GM23338 (cell line): ENCODE results near the gene PJA1. TPM values are rescaled to one million over a fixed set of nuclear protein-coding genes. Genes with fewer than 3 reads are reported as not detected.

Experiments used
- ATAC-seq: fragments of 200-7000 bp; cut with Tn5 transposase; 3 replicates; pipeline ENCODE4 v1.9.1; 2020
- DNase-seq: peaks from one replicate; pipeline ENCODE4 v3.0.0-alpha.2; 2015; ENCODE audit warnings: low spot score
- H2AFZ ChIP-seq: fragments of 200-600 bp; sonication (generic); 2 replicates; pipeline ENCODE4 v1.8.0; 2016; ENCODE audit warnings: antibody characterized with exemption, mild to moderate bottlenecking, moderate library complexity
- H3F3A ChIP-seq: fragments of 200-600 bp; sonication (generic); replicated peaks from 2 replicates; pipeline ENCODE4 v1.8.0; 2017; ENCODE audit warnings: antibody characterized with exemption, mixed run types, low read depth
- H3K27ac ChIP-seq: fragments of 200-600 bp; sonication (generic); 2 replicates; pipeline ENCODE4 v1.6.1; 2016; ENCODE audit warnings: low read depth
- H3K27me3 ChIP-seq: fragments of 200-600 bp; sonication (generic); 2 replicates; pipeline ENCODE4 v1.8.0; 2016; ENCODE audit warnings: mild to moderate bottlenecking, mixed run types, moderate library complexity; ENCODE audit not compliant: insufficient read depth
- H3K36me3 ChIP-seq: fragments of 200-600 bp; sonication (generic); 2 replicates; pipeline ENCODE4 v1.8.0; 2016; ENCODE audit warnings: mild to moderate bottlenecking; ENCODE audit not compliant: insufficient read depth
- H3K4me1 ChIP-seq: fragments of 200-600 bp; sonication (generic); 2 replicates; pipeline ENCODE4 v1.8.0; 2016; ENCODE audit warnings: mild to moderate bottlenecking, moderate library complexity; ENCODE audit not compliant: insufficient read depth
- H3K4me2 ChIP-seq: fragments of 200-600 bp; sonication (generic); 2 replicates; pipeline ENCODE4 v1.7.1; 2017; ENCODE audit warnings: mixed run types
- H3K4me3 ChIP-seq: fragments of 200-600 bp; sonication (generic); 2 replicates; pipeline ENCODE4 v1.6.1; 2016; ENCODE audit warnings: mixed run types
- H3K79me2 ChIP-seq: fragments of 200-600 bp; sonication (generic); replicated peaks from 2 replicates; pipeline ENCODE4 v1.8.0; 2017; ENCODE audit warnings: mild to moderate bottlenecking; ENCODE audit not compliant: insufficient read depth
- H3K9me2 ChIP-seq: fragments of 200-600 bp; sonication (generic); 2 replicates; pipeline ENCODE4 v1.8.0; 2017; ENCODE audit not compliant: insufficient read depth
- H4K20me1 ChIP-seq: fragments of 200-600 bp; sonication (generic); replicated peaks from 2 replicates; pipeline ENCODE4 v1.8.0; 2017; ENCODE audit warnings: mild to moderate bottlenecking; ENCODE audit not compliant: insufficient read depth
- H3K27ac Mint-ChIP-seq: 2 replicates; pipeline ENCODE4 v1.8.0; 2020; ENCODE audit warnings: inconsistent platforms, mild to moderate bottlenecking, moderate library complexity, mixed read lengths
- H3K27me3 Mint-ChIP-seq: 3 replicates; pipeline ENCODE4 v1.8.0; 2022; ENCODE audit warnings: low read depth, mild to moderate bottlenecking, moderate library complexity, mixed read lengths, inconsistent platforms; ENCODE audit not compliant: insufficient read depth, poor library complexity
- H3K36me3 Mint-ChIP-seq: 3 replicates; pipeline ENCODE4 v1.8.0; 2021; ENCODE audit warnings: low read depth, mild to moderate bottlenecking, inconsistent platforms, moderate library complexity, mixed read lengths
- H3K4me1 Mint-ChIP-seq: 3 replicates; pipeline ENCODE4 v1.8.0; 2020; ENCODE audit warnings: mild to moderate bottlenecking, inconsistent platforms, mixed read lengths
- H3K4me3 Mint-ChIP-seq: 3 replicates; pipeline ENCODE4 v1.8.0; 2021; ENCODE audit warnings: moderate library complexity, mild to moderate bottlenecking, inconsistent platforms, mixed read lengths
- H3K9me3 Mint-ChIP-seq: 3 replicates; pipeline ENCODE4 v1.8.0; 2020; ENCODE audit warnings: moderate library complexity, mild to moderate bottlenecking, inconsistent platforms, mixed read lengths
- CREB1 ChIP-seq: fragments of 250-450 bp; sonication (Bioruptor Pico); IDR thresholded peaks from 2 replicates; pipeline ENCODE4 v1.5.0; 2020; ENCODE audit warnings: low read depth, mild to moderate bottlenecking, moderate library complexity
- EZH2 ChIP-seq: fragments of 200-600 bp; sonication (generic); IDR thresholded peaks from one replicate; pipeline ENCODE4 v1.8.0; 2017; ENCODE audit warnings: antibody characterized with exemption, mild to moderate bottlenecking, low read depth; ENCODE audit not compliant: unreplicated experiment
- EZH2phosphoT487 ChIP-seq: fragments of 200-600 bp; sonication (generic); IDR thresholded peaks from one replicate; pipeline ENCODE4 v1.8.1; 2018; ENCODE audit warnings: antibody characterized with exemption; ENCODE audit not compliant: unreplicated experiment
- JUNB ChIP-seq: IDR thresholded peaks from one replicate; pipeline ENCODE4 v1.6.1; 2016; ENCODE audit warnings: antibody characterized with exemption; ENCODE audit not compliant: unreplicated experiment
- NANOG ChIP-seq: IDR thresholded peaks from 2 replicates; pipeline ENCODE4 v1.6.1; 2016; ENCODE audit warnings: antibody characterized with exemption, borderline replicate concordance
- POLR2AphosphoS5 ChIP-seq: IDR thresholded peaks from 2 replicates; pipeline ENCODE4 v1.6.1; 2016; ENCODE audit warnings: antibody characterized with exemption, low read depth
- STAT1 ChIP-seq: IDR thresholded peaks from one replicate; pipeline ENCODE4 v1.6.1; 2016; ENCODE audit warnings: antibody characterized with exemption; ENCODE audit not compliant: unreplicated experiment
- ZNF114 ChIP-seq: fragments of 250-450 bp; sonication (Bioruptor Pico); IDR thresholded peaks from 2 replicates; pipeline ENCODE4 v1.5.0; 2020; ENCODE audit warnings: mild to moderate bottlenecking, moderate library complexity
- ZNF331 ChIP-seq: fragments of 250-450 bp; sonication (Bioruptor Pico); IDR thresholded peaks from 2 replicates; pipeline ENCODE4 v1.5.0; 2020; ENCODE audit warnings: low read depth, mild to moderate bottlenecking, moderate library complexity
- polyA plus RNA-seq: library from polyadenylated mRNA; unstranded; fragments of >200 nt; fragmentation: Nextera tagmentation; extraction: Ambion mirVana; gene quantifications from 2 replicates; pipeline ENCODE4 v1.2.1, GENCODE V29; 2016
- total RNA-seq: library from RNA; depleted of rRNA; stranded (reverse); fragments of >200 nt; shearing (Covaris generic); gene quantifications from 2 replicates; pipeline ENCODE4 v1.2.3, GENCODE V29; 2014
- TF ChIP-seq, protein P1 (sequence below): IDR thresholded peaks from one replicate; pipeline ENCODE4 v1.6.1; 2018; ENCODE audit warnings: antibody characterized with exemption; ENCODE audit not compliant: unreplicated experiment
- TF ChIP-seq, protein P2 (sequence below), 2 experiments: fragments of 200-600 bp in 1 of 2; sonication (generic) in 1 of 2; conservative IDR thresholded peaks; 2 replicates each; pipeline versions ENCODE4 v1.5.1 to v1.6.1; 2016 to 2017; ENCODE audit warnings: antibody characterized with exemption in 2 of 2, low read depth in 2 of 2, mild to moderate bottlenecking in 2 of 2, moderate library complexity in 1 of 2

The PJA1 gene
- total and polyA plus RNA-seq, 2 experiments from 2014 or later, result 25.2 to 31.3 TPM

DNA sequence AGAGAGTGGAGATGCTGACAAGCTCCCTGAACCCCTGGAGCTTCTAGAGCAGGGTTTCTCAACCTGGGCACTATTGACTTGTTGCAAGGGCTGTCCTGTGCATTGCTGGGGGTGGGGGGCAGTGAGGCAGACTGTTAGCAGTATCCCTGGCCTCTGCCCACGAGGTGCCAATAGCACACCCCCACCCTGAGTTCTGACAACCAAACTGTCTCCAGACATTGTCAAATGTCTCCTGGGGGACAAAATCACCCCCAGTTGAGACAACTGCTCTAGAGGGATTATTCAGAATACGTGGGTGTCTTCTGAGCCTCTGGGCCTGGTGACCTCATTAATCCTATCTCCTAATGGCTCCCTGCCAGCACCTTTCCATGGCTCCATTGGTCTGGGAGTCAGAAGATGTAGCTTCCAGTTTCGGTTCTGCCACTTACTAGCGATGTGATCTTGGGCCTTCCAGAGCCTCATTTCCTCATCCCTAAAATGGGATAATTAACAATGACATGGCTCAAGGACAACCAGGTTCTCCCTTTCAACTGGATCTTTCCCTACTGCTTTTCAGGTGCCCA is 17.6 kb upstream of the PJA1 start:
- no peak overlapping the region for H3K4me3 ChIP-seq
- no peaks in the 10 kb centered on the region for H3K36me3 Mint-ChIP-seq
- H3K4me1 ChIP-seq, result no peaks in the 10 kb centered on the region
- H3K4me1 Mint-ChIP-seq, result peaks cover 23% of the 10 kb centered on the region
- no peak overlapping the region for H3K4me3 Mint-ChIP-seq
- H3K9me2 ChIP-seq, result no peaks in the 10 kb centered on the region
- H3K9me3 Mint-ChIP-seq, result no peaks in the 10 kb centered on the region
- DNase-seq (no peak), ATAC-seq (no peak)
- TF ChIP-seq, protein P1, sequence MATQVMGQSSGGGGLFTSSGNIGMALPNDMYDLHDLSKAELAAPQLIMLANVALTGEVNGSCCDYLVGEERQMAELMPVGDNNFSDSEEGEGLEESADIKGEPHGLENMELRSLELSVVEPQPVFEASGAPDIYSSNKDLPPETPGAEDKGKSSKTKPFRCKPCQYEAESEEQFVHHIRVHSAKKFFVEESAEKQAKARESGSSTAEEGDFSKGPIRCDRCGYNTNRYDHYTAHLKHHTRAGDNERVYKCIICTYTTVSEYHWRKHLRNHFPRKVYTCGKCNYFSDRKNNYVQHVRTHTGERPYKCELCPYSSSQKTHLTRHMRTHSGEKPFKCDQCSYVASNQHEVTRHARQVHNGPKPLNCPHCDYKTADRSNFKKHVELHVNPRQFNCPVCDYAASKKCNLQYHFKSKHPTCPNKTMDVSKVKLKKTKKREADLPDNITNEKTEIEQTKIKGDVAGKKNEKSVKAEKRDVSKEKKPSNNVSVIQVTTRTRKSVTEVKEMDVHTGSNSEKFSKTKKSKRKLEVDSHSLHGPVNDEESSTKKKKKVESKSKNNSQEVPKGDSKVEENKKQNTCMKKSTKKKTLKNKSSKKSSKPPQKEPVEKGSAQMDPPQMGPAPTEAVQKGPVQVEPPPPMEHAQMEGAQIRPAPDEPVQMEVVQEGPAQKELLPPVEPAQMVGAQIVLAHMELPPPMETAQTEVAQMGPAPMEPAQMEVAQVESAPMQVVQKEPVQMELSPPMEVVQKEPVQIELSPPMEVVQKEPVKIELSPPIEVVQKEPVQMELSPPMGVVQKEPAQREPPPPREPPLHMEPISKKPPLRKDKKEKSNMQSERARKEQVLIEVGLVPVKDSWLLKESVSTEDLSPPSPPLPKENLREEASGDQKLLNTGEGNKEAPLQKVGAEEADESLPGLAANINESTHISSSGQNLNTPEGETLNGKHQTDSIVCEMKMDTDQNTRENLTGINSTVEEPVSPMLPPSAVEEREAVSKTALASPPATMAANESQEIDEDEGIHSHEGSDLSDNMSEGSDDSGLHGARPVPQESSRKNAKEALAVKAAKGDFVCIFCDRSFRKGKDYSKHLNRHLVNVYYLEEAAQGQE, result no peak
- no peak for TF ChIP-seq POLR2AphosphoS5
- TF ChIP-seq ZNF331, result no peak
- no peak for TF ChIP-seq JUNB
- no peak for TF ChIP-seq STAT1
- TF ChIP-seq EZH2phosphoT487, result no peak
- TF ChIP-seq, protein P2, sequence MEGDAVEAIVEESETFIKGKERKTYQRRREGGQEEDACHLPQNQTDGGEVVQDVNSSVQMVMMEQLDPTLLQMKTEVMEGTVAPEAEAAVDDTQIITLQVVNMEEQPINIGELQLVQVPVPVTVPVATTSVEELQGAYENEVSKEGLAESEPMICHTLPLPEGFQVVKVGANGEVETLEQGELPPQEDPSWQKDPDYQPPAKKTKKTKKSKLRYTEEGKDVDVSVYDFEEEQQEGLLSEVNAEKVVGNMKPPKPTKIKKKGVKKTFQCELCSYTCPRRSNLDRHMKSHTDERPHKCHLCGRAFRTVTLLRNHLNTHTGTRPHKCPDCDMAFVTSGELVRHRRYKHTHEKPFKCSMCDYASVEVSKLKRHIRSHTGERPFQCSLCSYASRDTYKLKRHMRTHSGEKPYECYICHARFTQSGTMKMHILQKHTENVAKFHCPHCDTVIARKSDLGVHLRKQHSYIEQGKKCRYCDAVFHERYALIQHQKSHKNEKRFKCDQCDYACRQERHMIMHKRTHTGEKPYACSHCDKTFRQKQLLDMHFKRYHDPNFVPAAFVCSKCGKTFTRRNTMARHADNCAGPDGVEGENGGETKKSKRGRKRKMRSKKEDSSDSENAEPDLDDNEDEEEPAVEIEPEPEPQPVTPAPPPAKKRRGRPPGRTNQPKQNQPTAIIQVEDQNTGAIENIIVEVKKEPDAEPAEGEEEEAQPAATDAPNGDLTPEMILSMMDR (conservative IDR thresholded peaks at IDR 0.05; ENCODE audit: low read depth in 2 of 2), result no peak
- TF ChIP-seq ZNF114 (CRISPR knock-in tag), result no peak
- no peak for TF ChIP-seq CREB1 (CRISPR knock-in tag)
- H3K36me3 ChIP-seq, result no peaks in the 10 kb centered on the region
- no peaks in the 10 kb centered on the region for H3F3A ChIP-seq
- 0 out of 2 replicates have a peak, but pooled peaks cover 6% of the 10 kb centered on the region for H3K27me3 ChIP-seq
- no peak overlapping the region for H2AFZ ChIP-seq
- no peak overlapping the region for H3K4me2 ChIP-seq
- no peaks in the 10 kb centered on the region for H4K20me1 ChIP-seq
- H3K27ac Mint-ChIP-seq, result no peak overlapping the region
- H3K27me3 Mint-ChIP-seq, result peaks cover 13% of the 10 kb centered on the region
- H3K79me2 ChIP-seq, result no peaks in the 10 kb centered on the region
- H3K27ac ChIP-seq, result no peak overlapping the region

DNA sequence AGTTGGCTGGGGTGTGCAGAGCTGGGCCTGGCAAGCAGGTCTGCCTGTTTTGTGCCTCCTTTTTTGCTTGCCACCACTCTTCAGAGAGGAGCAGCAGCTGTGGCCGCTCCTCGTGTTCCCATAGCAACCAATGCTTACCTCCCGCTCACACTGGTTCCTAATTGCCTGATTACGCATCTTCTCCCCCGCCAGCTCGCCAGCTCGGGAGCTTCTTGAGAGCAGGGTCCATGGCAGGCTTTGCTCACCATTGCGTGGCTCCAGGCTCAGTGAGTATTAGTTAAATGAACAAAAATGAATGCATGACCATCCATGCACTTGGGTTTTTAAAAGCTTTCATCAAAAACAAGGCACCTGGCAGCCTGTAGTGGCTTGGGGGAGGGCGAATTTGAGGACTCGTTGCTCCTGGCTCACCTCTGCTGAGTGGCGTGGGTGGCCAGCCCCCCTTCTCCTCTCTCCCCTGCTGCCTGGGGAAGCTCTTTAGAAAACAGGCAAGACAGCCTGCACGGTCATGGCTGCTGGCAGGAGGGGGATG is 14.2 kb upstream of the PJA1 start:
- no peaks in the 10 kb centered on the region for H3K36me3 ChIP-seq
- peak overlapping the region; percentile 69 for H3K4me2 ChIP-seq
- Mint-ChIP-seq H3K4me1 (peaks cover 23% of the 10 kb centered on the region), H3K4me3 (no peak overlapping the region), H3K36me3 (no peaks in the 10 kb centered on the region), H3K9me3 (no peaks in the 10 kb centered on the region; the same call in 2 of the 3 replicates), H3K27ac (no peak overlapping the region), H3K27me3 (peaks cover 17% of the 10 kb centered on the region)
- ATAC-seq (peak; percentile 93), DNase-seq (peak; percentile 64)
- no peaks in the 10 kb centered on the region for H3K4me1 ChIP-seq
- H3F3A ChIP-seq, result no peaks in the 10 kb centered on the region
- no peak overlapping the region for H2AFZ ChIP-seq
- no peak overlapping the region for H3K27ac ChIP-seq
- H3K9me2 ChIP-seq, result no peaks in the 10 kb centered on the region
- H4K20me1 ChIP-seq, result no peaks in the 10 kb centered on the region
- H3K27me3 ChIP-seq, result 0 out of 2 replicates have a peak, but pooled peaks cover 6% of the 10 kb centered on the region
- 0 out of 2 replicates have a peak overlapping the region, but pooled peaks have one; percentile 32 for H3K4me3 ChIP-seq
- no peaks in the 10 kb centered on the region for H3K79me2 ChIP-seq
- TF ChIP-seq NANOG (no peak), ZNF114 (CRISPR knock-in tag) (no peak), EZH2 (no peak), EZH2phosphoT487 (no peak), CREB1 (CRISPR knock-in tag) (no peak), JUNB (no peak), POLR2AphosphoS5 (no peak), ZNF331 (no peak), STAT1 (no peak)
- TF ChIP-seq, protein P2 (conservative IDR thresholded peaks at IDR 0.05; ENCODE audit: low read depth in 2 of 2), result no peak
- TF ChIP-seq, protein P1, result no peak
